Mesenchymal stem cell (in vitro differentiated cells and primary cell): ENCODE results near the gene PLA2G1B.

Experiments used
- DNase-seq: peaks from one replicate; pipeline ENCODE4 v3.0.0-alpha.2; 2013
- H2AFZ ChIP-seq: one replicate; pipeline ENCODE4 v1.6.1; 2013; ENCODE audit warnings: low read depth, mild to moderate bottlenecking, control low read depth, inconsistent platforms, low read length, moderate library complexity
- H2AK5ac ChIP-seq: 2 replicates; pipeline ENCODE4 v1.6.1; 2013; ENCODE audit warnings: low read length, moderate library complexity, mild to moderate bottlenecking, inconsistent platforms; ENCODE audit not compliant: severe bottlenecking
- H2BK120ac ChIP-seq: one replicate; pipeline ENCODE4 v1.6.1; 2013; ENCODE audit warnings: low read depth, mild to moderate bottlenecking, inconsistent platforms, low read length, moderate library complexity
- H2BK12ac ChIP-seq, 2 experiments: one replicate each; pipeline ENCODE4 v1.6.1; 2013; ENCODE audit warnings: inconsistent platforms in 2 of 2, low read length in 2 of 2, mild to moderate bottlenecking in 2 of 2, moderate library complexity in 2 of 2, control low read depth in 1 of 2
- H2BK15ac ChIP-seq: one replicate; pipeline ENCODE4 v1.6.1; 2013; ENCODE audit warnings: mild to moderate bottlenecking, low read depth, inconsistent platforms; ENCODE audit not compliant: poor library complexity, severe bottlenecking
- H2BK5ac ChIP-seq: 2 replicates; pipeline ENCODE4 v1.6.1; 2013; ENCODE audit warnings: low read depth, mild to moderate bottlenecking, low read length, control low read depth, inconsistent platforms; ENCODE audit not compliant: poor library complexity, severe bottlenecking
- H3K14ac ChIP-seq, 2 experiments: one replicate each; pipeline ENCODE4 v1.6.1; 2013; ENCODE audit warnings: inconsistent platforms in 2 of 2, low read length in 2 of 2, control low read depth in 1 of 2, mild to moderate bottlenecking in 1 of 2, moderate library complexity in 1 of 2
- H3K18ac ChIP-seq, 2 experiments: one replicate each; pipeline ENCODE4 v1.6.1; 2013; ENCODE audit warnings: inconsistent platforms in 2 of 2, low read length in 2 of 2, control low read depth in 1 of 2, low read depth in 1 of 2, mild to moderate bottlenecking in 1 of 2
- H3K23ac ChIP-seq, 2 experiments: one replicate each; pipeline ENCODE4 v1.6.1; 2013; ENCODE audit warnings: inconsistent platforms in 2 of 2, low read length in 2 of 2, mild to moderate bottlenecking in 2 of 2, moderate library complexity in 2 of 2, control low read depth in 1 of 2
- H3K27ac ChIP-seq: 2 replicates; pipeline ENCODE4 v1.5.1; 2013; ENCODE audit warnings: mild to moderate bottlenecking, moderate library complexity, low read length, control low read depth, inconsistent platforms; ENCODE audit not compliant: poor library complexity, severe bottlenecking
- H3K27me3 ChIP-seq, 2 experiments: 2 replicates each; pipeline versions ENCODE4 v1.6.1 to v1.7.0; 2013; ENCODE audit warnings: low read length in 2 of 2, mild to moderate bottlenecking in 2 of 2, moderate library complexity in 2 of 2, control low read depth in 1 of 2, inconsistent platforms in 1 of 2; ENCODE audit not compliant: control insufficient read depth in 1 of 2, insufficient read depth in 1 of 2
- H3K36me3 ChIP-seq, 2 experiments: 2 replicates each; pipeline versions ENCODE4 v1.6.1 to v1.7.0; 2013; ENCODE audit warnings: low read length in 2 of 2, control low read depth in 1 of 2, inconsistent platforms in 1 of 2, low read depth in 1 of 2, mild to moderate bottlenecking in 1 of 2; ENCODE audit not compliant: insufficient read depth in 2 of 2, control insufficient read depth in 1 of 2
- H3K4ac ChIP-seq, 2 experiments: one replicate each; pipeline ENCODE4 v1.6.1; 2013; ENCODE audit warnings: inconsistent platforms in 2 of 2, low read length in 2 of 2, mild to moderate bottlenecking in 2 of 2, moderate library complexity in 2 of 2, control low read depth in 1 of 2, low read depth in 1 of 2
- H3K4me1 ChIP-seq: 2 replicates; pipeline ENCODE4 v1.6.1; 2013; ENCODE audit warnings: low read depth, low read length, control low read depth; ENCODE audit not compliant: control insufficient read depth, insufficient read depth
- H3K4me2 ChIP-seq: 2 replicates; pipeline ENCODE4 v1.6.1; 2013; ENCODE audit warnings: low read length, mild to moderate bottlenecking, inconsistent platforms; ENCODE audit not compliant: poor library complexity, severe bottlenecking
- H3K4me3 ChIP-seq, 2 experiments: 2 replicates each; pipeline versions ENCODE4 v1.5.1 to v1.7.0; 2013; ENCODE audit warnings: low read length in 2 of 2, mild to moderate bottlenecking in 2 of 2, control low read depth in 1 of 2, low read depth in 1 of 2; ENCODE audit not compliant: insufficient read depth in 1 of 2
- H3K79me1 ChIP-seq: replicated peaks from 2 replicates; pipeline ENCODE4 v1.6.1; 2013; ENCODE audit warnings: mild to moderate bottlenecking, control low read depth, low read length, inconsistent platforms; ENCODE audit not compliant: poor library complexity, severe bottlenecking
- H3K9ac ChIP-seq: 2 replicates; pipeline ENCODE4 v1.7.0; 2013; ENCODE audit warnings: mild to moderate bottlenecking, low read length, moderate library complexity
- H3K9me3 ChIP-seq: 2 replicates; pipeline ENCODE4 v1.7.0; 2013; ENCODE audit warnings: mild to moderate bottlenecking, low read length; ENCODE audit not compliant: control insufficient read depth
- H4K8ac ChIP-seq: one replicate; pipeline ENCODE4 v1.6.1; 2013; ENCODE audit warnings: inconsistent platforms, mild to moderate bottlenecking, low read length, moderate library complexity
- H4K91ac ChIP-seq: one replicate; pipeline ENCODE4 v1.6.1; 2013; ENCODE audit warnings: mild to moderate bottlenecking, low read length, inconsistent platforms
- WGBS: methylation state at CpG from one replicate; pipeline ENCODE4 v1.1.7; 2013; ENCODE audit warnings: mixed read lengths; 5-methylcytosine and 5-hydroxymethylcytosine counted together

The PLA2G1B gene

DNA sequence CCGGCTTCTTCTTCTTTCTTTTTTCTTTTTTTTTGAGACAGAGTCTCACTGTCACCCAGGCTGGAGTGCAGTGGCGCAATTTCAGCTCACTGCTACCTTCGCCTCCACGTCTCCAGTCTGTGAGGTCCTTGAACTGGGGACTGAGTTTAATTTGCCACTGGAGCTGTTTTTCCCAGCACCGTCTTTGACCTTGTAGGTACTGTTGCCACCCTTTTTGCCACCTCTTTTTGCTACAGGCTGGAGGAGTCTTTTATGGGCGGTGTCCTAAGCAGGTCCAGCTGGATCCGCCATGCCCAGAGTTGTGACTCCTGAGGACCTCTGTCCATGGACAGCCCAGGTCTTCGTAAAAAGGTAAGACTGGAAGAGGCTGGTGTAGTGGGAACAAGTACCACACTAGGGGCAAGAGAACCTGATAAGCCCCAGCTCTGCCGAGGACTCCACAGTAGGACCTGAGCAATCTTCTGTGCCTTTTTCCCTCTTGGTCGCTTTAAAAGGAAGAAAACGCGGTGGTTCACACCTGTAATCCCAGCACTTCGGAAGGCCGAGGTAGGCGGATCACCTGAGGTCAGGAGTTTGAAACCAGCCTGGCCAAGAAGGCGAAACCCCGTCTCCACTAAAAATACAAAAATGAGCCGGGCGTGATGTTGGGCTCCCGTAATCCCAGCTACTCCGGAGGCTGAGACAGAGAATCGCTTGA, 36.8 kb downstream of the PLA2G1B start:
- Histone ChIP-seq H3K23ac (no peak overlapping the region), H3K9me3 (no peaks in the 10 kb centered on the region), H4K8ac (peak overlapping the region; percentile 12), H3K4me1 (peaks cover 9% of the 10 kb centered on the region), H3K27me3 (no peaks in the 10 kb centered on the region), H4K91ac (no peak overlapping the region), H3K18ac (peak overlapping the region in 1 of 2 experiments; percentile 14), H3K36me3 (no peaks in the 10 kb centered on the region), H3K9ac (peak overlapping the region; percentile 92), H2BK5ac (no peak overlapping the region), H2AFZ (no peak overlapping the region), H3K79me1 (no peaks in the 10 kb centered on the region), H3K27ac (peak overlapping the region; percentile 79), H2AK5ac (no peak overlapping the region), H2BK120ac (no peak overlapping the region), H3K4me2 (peak overlapping the region; percentile 32), H2BK12ac (no peak overlapping the region), H3K4ac (no peak overlapping the region), H2BK15ac (no peak overlapping the region), H3K14ac (no peak overlapping the region), H3K4me3 (peak overlapping the region in 1 of 2 experiments; percentile 42)
- DNase-seq = no peak
- 60% methylated on average over 20 of the region's 22 CpGs for WGBS

DNA sequence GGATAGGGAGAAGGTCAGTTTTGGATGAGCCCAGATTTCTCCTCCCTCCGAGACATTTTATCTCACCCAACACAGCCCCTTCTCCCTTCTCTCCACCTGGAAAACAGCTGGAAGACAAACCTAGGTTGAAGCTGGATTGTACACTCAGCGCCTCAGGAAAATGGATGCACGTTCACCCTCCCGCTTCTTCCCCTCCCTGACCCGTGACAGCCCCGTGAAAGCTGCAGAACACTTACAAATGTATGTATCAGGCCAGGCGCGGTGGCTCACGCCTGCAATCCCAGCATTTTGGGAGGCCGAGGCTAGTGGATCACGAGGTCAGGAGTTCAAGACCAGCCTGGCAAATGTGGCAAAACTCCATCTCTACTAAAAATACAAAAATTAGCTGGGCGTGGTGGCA, 40.1 kb downstream of the PLA2G1B start:
- no peak overlapping the region for H3K9ac ChIP-seq
- H3K4me2 ChIP-seq = no peak overlapping the region
- no peaks in the 10 kb centered on the region for H3K9me3 ChIP-seq
- H3K23ac ChIP-seq = no peak overlapping the region
- no peaks in the 10 kb centered on the region for H3K27me3 ChIP-seq
- H2BK5ac ChIP-seq = no peak overlapping the region
- H2BK120ac ChIP-seq = no peak overlapping the region
- H2AK5ac ChIP-seq = no peak overlapping the region
- H3K36me3 ChIP-seq = no peaks in the 10 kb centered on the region
- H3K4me3 ChIP-seq = no peak overlapping the region
- no peak overlapping the region for H3K4ac ChIP-seq
- no peak for DNase-seq
- H2BK12ac ChIP-seq = no peak overlapping the region
- no peak overlapping the region for H3K18ac ChIP-seq
- no peaks in the 10 kb centered on the region for H3K79me1 ChIP-seq
- no peak overlapping the region for H4K91ac ChIP-seq
- H4K8ac ChIP-seq = no peak overlapping the region
- no peak overlapping the region for H2AFZ ChIP-seq
- peaks cover 9% of the 10 kb centered on the region for H3K4me1 ChIP-seq
- H3K14ac ChIP-seq = no peak overlapping the region
- WGBS = 91% methylated on average over 12 of the region's 12 CpGs
- H3K27ac ChIP-seq = no peak overlapping the region
- H2BK15ac ChIP-seq = no peak overlapping the region

DNA sequence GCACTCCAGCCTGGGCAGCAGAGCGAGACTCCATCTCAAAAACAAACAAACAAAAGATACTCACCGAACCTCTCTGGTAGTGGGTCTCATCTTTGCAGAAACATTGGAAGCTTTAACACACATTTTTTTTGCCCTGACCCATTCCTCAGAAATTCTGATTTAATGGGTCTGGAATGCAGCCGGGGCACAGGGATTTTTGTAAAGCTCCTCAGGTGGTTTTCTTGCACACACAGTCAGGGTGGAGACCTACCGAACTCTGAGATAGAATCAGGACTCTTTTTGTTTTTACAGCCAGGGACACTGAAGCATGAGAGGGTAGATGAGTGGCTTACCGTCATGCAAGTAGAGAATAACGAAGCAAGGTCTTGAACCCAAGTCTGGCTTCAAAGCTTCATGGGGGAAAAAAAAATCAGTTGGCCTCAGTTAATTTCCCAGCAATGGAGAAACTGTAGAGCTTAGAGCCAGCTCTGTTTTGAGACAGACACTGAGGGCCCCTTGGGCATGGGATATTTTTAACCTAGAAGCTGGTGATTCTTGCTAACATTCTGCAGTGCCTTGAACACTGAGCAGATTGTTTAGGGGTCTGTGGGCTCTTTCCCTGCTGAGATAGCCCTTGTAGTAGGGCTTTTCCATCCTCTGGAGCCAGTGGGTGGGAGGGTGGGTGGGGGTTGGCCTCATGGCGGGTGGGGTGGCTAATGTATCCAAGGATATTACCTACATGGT, 40.6 kb downstream of the PLA2G1B start:
- no peak overlapping the region for H3K9ac ChIP-seq
- H2BK15ac ChIP-seq = no peak overlapping the region
- DNase-seq = no peak
- H3K9me3 ChIP-seq = no peaks in the 10 kb centered on the region
- H2AFZ ChIP-seq = no peak overlapping the region
- H3K27me3 ChIP-seq = no peaks in the 10 kb centered on the region
- peaks cover 9% of the 10 kb centered on the region for H3K4me1 ChIP-seq
- H3K27ac ChIP-seq = peak overlapping the region; percentile 31
- H4K91ac ChIP-seq = no peak overlapping the region
- H3K14ac ChIP-seq = no peak overlapping the region
- WGBS = 71% methylated on average over 6 of the region's 7 CpGs
- no peak overlapping the region for H2AK5ac ChIP-seq
- no peaks in the 10 kb centered on the region for H3K36me3 ChIP-seq
- H3K79me1 ChIP-seq = no peaks in the 10 kb centered on the region
- no peak overlapping the region for H2BK5ac ChIP-seq
- H3K4me2 ChIP-seq = no peak overlapping the region
- no peak overlapping the region for H3K4me3 ChIP-seq
- no peak overlapping the region for H2BK120ac ChIP-seq
- H3K18ac ChIP-seq = no peak overlapping the region
- no peak overlapping the region for H3K23ac ChIP-seq
- H3K4ac ChIP-seq = no peak overlapping the region
- H2BK12ac ChIP-seq = no peak overlapping the region
- no peak overlapping the region for H4K8ac ChIP-seq

DNA sequence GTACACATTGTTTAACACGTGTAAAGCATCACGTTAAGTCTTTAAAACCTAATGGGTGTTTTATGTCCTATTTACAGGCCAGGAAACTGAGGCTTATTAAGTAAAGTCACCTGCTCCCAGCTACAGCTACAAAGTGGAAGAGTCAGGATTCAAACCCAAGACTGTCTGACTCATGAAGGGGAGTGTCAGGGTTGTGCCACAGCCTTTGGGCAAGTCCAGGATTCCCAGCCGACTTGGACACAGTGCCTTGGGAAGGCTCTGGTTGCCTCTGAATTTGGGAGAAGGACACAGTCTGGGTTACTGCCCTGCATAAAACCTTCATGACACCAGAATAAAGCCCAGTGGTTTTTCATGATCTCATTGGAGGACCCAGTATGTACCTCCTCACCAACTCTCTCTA, 43.2 kb downstream of the PLA2G1B start:
- no peak overlapping the region for H2AFZ ChIP-seq
- H3K79me1 ChIP-seq = no peaks in the 10 kb centered on the region
- no peak overlapping the region for H4K8ac ChIP-seq
- no peak overlapping the region for H3K4me3 ChIP-seq
- H3K4me2 ChIP-seq = no peak overlapping the region
- no peak overlapping the region for H3K27ac ChIP-seq
- H3K4ac ChIP-seq = no peak overlapping the region
- H3K23ac ChIP-seq = no peak overlapping the region
- H2BK120ac ChIP-seq = no peak overlapping the region
- no peaks in the 10 kb centered on the region for H3K36me3 ChIP-seq
- H3K14ac ChIP-seq = no peak overlapping the region
- no peak overlapping the region for H3K18ac ChIP-seq
- no peak overlapping the region for H2BK15ac ChIP-seq
- no peak overlapping the region for H2BK12ac ChIP-seq
- no peaks in the 10 kb centered on the region for H3K27me3 ChIP-seq
- no peak overlapping the region for H4K91ac ChIP-seq
- no peak overlapping the region for H2AK5ac ChIP-seq
- H2BK5ac ChIP-seq = no peak overlapping the region
- DNase-seq = no peak
- H3K4me1 ChIP-seq = peaks cover 1% of the 10 kb centered on the region
- H3K9ac ChIP-seq = no peak overlapping the region
- H3K9me3 ChIP-seq = no peaks in the 10 kb centered on the region
- 93% methylated on average over 3 of the region's 3 CpGs for WGBS
